ENCODE results near the gene BCL2L11.
A peak's percentile ranks its signal among the peaks of the same experiment; 100 is the strongest.
"Not testable (repeated sequence)": the region's sequence is repeated elsewhere in the genome, so short reads cannot be mapped to it uniquely, and the experiment has no call there.

BCL2L11 gene

DNA sequence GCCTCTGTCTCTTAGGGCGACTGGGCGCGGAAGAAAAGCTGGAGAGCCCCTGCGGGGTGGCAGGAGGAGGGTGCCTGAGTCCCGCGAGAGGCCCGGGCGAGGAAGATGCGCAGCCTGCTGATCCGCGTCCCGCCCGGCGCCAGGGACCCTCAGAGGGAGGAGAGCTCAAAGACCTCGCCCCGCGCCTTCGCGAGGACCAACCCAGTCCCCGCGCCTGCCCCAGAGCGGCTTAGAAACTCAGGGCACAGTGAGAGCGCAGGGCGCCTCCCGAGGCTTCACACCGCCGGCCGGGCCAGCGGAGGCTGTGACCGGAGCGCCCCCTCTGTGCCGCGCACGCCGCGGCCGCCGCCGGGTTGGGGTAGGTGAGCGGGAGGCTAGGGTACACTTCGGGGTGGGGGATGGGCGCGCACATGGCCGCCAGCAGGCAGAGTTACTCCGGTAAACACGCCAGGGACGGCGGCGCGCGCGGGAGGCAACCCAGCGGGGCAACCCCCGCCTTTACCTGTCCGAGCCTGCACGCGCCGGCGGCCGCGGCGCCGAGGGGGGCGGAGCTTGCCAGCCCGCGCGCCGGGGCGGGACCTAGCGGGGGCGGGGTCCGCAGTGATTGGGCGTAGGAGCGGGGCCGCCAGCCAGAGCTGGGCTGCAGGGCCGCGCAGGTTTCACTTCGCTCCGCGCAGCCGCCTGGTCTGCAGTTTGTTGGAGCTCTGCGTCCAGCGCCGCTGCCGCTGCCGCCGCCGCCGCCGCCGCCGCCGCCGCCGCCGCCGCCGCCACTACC is at the start of gene BCL2L11:
TSS of gene BCL2L11 (plus strand) at position 662 of the 775 bp plus-strand sequence. CDS start 2,832 bp downstream, outside the sequence.
- DNase-seq (ENCODE audit: low spot score) = peak; percentile 92

DNA sequence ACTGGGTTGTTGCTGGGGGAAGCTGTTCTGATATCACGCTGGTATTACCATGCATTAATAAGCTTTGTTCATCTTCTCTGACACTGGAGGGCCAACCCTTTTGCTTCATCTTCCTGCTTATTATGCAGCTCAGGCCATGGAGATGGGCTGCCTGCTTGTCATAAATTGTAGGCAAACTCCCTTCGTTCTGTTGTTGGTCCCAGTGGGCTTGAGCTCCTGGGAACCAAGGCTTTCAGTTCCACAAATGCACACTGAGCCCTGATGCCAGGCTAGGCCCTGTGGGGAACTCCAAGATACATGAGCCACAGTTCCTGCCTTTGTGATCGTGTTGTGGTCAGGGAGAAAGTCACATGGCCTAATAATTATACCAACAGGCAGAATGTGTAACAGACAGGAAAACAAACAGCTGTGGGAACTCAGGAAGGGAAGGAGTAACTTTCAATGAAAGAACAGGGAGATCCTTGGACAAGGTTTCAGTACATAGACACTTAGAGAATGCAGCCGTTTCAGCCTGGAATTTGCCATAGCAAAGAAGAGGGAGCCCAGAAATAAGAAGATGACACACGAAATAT is 49.0 kb upstream of the BCL2L11 start:
- DNase-seq (ENCODE audit: low spot score) = no peak

- no peak for DNase-seq (ENCODE audit: low spot score)
These were observed 48.4 kb upstream of the BCL2L11 start for GRCh38 chr2:111072220-111072871.

GRCh38 chr2:111082659-111083058 is 38.1 kb upstream of the BCL2L11 start:
- DNase-seq (ENCODE audit: low spot score) = not testable (repeated sequence)

GRCh38 chr2:111091811-111092211 is 28.9 kb upstream of the BCL2L11 start:
- no peak for DNase-seq (ENCODE audit: low spot score)

GRCh38 chr2:111094691-111095090 is 26.0 kb upstream of the BCL2L11 start:
- DNase-seq (ENCODE audit: low spot score) = no peak

DNA sequence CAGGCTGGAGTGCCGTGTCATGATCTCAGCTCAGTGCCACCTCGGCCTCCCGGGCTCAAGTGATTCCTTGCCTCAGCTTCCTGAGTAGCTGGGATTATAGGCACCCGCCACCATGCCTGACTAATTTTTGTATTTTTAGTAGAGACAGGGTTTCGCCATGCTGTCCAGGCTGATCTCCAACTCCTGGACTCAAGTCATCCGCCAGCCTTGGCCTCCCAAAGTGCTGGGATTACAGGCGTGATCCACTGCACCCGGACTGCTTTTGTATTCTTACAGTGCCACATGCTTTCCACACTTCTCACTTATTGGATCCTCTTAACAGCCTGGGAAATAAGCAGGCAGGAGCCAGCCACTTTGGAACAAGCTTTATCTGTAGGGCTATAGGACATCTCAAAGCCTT is 25.3 kb upstream of the BCL2L11 start:
- no peak for DNase-seq (ENCODE audit: low spot score)

DNA sequence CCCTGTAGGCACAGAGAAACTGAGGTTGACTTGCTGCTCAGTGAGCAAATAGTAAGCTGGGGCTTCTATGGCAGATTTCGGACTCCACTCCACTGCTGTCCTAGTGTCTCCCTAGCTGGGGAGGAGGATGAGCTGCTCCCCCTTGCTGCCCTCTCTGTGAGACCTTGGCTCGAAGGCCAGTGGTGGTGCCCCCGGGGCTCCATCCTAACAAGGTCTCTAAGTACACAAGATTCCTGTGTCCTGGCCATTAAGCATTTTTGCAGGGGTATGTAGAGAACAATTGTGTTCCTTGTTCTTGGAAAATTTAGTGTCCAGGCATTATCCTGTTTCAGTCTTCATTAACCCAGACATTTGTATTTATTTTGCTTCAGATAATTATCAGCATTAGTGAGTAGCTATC is 21.3 kb upstream of the BCL2L11 start:
- no peak for DNase-seq (ENCODE audit: low spot score)

DNA sequence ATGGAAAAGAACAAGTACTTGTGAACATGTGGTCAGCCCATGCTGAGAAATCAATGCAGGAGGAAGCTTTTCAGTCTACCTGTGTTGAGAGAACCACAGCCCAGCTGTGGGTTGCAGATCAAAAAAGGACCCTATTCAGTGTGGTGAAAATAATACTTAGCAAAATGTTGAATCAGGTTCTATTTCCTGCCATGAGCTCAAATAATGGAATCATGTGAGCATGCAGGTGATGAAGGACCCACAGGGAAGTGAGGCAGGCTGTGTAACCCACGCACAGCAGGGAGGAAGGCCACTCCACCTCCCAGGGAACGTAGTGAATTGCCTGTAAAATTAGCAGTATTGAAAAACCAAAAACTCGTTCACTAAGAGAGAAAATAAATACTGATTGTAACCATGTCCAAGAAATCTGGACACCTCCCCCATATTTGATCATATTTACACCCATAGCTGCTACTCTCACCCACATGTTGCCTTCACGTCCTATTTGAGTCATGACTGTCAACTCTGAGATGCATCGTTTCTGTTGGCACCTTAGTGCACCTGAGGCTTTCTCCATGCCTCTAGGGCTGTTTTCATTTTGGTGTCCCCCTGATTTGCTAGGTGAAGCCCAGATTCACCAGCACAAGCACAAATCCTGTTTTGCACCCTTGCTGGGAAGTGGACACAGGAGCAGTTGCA is 20.5 kb upstream of the BCL2L11 start:
- no peak for DNase-seq (ENCODE audit: low spot score)

GRCh38 chr2:111100765-111101162 is 19.9 kb upstream of the BCL2L11 start:
- peak; percentile 32 for DNase-seq (ENCODE audit: low spot score)

GRCh38 chr2:111101592-111101991 is 19.1 kb upstream of the BCL2L11 start:
- DNase-seq (ENCODE audit: low spot score) = no peak

DNA sequence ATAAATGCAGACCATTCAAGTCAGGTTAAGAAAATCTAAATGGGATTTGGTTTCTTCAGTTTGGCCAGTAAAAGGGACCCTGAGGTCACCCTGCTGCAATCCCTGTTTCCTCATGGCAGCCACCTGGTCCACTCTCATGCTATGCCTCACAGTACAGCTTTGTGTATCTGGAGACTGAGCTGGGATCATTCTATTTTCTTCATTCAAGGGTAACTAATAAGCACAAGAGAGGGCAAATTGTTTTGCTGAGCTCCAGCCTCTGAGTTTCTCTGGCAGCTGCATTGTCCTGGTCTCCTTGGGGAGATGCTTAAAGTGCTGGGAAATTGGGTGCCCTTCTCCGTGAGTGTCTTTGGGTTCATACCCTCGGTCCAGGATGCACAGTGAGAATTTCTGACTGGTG is 18.5 kb upstream of the BCL2L11 start:
- DNase-seq (ENCODE audit: low spot score) = no peak

DNA sequence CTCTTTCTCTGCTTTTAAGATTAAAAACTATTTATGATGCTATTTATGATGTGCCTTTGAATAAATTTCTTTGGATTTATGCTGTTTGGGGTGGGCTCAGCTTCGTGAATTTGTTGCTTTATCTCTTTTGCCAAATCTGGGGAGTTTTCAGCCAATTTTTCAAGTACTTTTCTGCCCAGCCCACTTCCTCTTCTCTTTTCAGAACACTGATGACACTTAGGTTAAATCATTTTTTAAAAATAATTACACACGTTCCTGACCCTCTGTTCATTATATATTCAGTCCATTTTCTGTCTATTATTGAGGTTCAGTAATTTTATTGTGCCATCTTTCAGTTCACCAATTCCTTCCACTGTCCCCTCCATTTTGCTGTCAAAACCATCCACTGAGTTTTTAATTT is 14.8 kb upstream of the BCL2L11 start:
- DNase-seq (ENCODE audit: low spot score) = no peak

DNA sequence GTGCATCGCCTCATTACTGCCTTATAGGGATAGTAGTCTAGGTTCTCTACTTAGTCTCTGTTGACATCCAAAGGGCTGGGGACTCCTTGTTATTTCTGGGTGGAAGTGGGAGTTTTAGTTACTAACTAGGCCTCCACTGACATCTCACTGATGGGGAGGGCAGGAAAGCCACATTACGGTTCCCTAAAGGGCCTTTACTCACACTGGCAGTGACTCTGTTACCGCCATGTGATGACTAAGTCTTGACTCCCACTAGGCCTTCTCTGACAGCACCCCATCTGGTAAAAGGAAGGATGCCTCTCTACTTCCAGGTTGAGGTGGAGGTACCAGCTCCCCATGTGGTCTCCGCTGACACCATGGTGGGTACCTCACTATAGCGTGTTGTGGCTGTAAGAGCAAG is 14.0 kb upstream of the BCL2L11 start:
- DNase-seq (ENCODE audit: low spot score) = no peak

- DNase-seq (ENCODE audit: low spot score) = no peak
These were observed 11.9 kb upstream of the BCL2L11 start for GRCh38 chr2:111108745-111109271.

GRCh38 chr2:111111101-111111755 is 9.5 kb upstream of the BCL2L11 start:
- no peak for DNase-seq (ENCODE audit: low spot score)

GRCh38 chr2:111113838-111114237 is 6.9 kb upstream of the BCL2L11 start:
- DNase-seq (ENCODE audit: low spot score) = no peak

DNA sequence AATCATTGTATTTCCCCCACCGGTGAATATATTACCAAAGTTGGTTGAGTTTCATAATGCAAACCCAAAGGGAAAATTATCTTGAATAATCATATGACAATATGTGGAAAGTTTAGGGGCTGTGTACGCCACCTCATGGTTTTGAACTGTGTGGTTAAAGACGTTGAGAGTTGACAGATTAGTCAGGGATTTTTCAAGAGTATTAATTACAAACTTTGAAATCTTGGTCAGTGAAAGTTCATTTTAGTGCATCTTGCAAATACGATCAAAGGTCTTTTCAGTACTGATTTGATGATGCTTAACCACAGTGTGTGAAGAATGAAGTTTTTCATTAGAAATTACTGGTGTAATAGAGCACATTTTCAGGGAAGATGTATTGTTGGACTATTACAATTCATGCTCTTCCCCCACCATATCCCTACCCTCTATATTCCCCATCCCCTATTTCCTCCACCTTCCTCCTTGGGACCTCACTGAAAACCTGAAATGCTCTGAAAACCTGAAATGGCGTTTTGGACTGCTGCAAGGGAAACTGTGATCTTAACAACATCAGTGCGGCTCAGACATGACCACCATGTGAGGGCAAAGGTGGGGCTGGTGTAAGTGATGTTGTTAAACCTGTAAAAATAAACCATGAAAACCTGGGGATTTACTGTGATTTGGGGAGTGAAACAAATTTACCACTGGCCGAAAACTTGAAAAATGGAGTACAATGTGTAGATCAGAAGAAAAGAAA is 4.5 kb upstream of the BCL2L11 start:
- DNase-seq (ENCODE audit: low spot score) = no peak

GRCh38 chr2:111116843-111117597 is 3.7 kb upstream of the BCL2L11 start:
- DNase-seq (ENCODE audit: low spot score) = peak; percentile 76
